Brain pericyte (primary cell): ENCODE results near the gene NOD1.
"Not testable (repeated sequence)": the region's sequence is repeated elsewhere in the genome, so short reads cannot be mapped to it uniquely, and the experiment has no call there.

Experiments
- DNase-seq: peaks from one replicate; pipeline ENCODE4 v3.0.0-alpha.2; 2012; ENCODE audit warnings: low read depth, low spot score

NOD1 gene

GRCh38 chr7:30504301-30505173 lies 26.0 kb upstream of the NOD1 start, which contains the start of gene GGCT:
GGCT (minus strand) TSS chr7:30504829; CDS start chr7:30504709, 120 bp downstream.
- DNase-seq = peak; percentile 93

- no peak for DNase-seq
Measured at GRCh38 chr7:30503274-30504212, 25.0 kb upstream of the NOD1 start.

DNA sequence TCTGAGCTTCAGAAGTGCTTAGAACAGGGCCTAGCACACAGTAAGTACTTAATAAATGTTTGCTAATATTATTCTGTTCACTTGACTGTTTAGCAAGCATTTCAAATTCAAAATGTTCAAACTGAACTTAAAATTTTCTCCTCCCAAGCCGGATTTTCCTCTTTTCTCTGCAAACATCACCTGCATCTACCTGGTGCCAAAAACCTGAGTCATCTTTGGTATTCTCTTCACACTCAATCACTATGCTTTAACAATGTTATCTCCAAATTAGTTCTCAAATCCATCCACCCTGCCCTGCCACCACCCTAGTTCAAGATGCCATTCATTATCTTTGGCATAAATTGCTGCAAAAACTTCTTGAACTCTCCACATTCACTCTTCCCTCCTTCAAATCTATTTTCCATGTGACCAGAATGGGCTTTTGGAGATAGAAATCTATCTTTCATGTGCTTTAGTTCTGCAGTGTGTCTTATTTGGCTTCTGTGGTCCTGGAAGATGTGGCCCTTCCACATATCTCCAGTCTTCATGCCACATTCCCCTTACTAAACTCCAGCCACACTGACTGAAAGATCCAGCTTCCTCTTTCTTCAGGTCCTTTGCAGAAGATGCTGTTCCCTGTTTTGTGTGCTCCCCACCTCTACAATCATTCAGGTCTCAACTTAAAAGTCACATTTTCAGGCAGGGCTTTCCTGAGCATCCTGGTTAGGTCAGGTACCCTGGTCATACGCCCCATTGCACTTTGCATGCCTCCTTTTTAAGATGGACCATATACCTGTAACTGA lies 24.1 kb upstream of the NOD1 start:
- no peak for DNase-seq

GRCh38 chr7:30501264-30501663 lies 22.7 kb upstream of the NOD1 start:
- no peak for DNase-seq

- DNase-seq = no peak
Measured at GRCh38 chr7:30493228-30493627, 14.6 kb upstream of the NOD1 start.

DNA sequence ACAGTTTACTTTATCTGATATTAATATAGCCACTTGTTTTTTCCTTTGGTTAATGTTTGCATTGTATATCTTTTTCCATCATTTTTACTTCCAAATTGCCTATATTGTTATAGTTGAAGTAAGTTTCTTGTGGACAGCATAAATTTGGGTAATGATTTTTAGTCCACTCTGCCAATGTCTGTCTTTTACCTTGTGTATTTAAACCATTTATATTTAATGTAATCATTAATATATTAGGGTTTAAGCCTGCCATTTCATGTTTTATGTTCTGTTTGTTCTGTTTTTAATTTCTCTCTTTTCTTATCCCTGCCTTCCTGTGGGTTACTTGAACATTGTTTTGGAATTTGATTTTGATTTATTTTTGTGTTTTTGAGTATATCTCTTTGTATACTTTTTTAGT lies 12.8 kb upstream of the NOD1 start:
- DNase-seq = no peak

DNA sequence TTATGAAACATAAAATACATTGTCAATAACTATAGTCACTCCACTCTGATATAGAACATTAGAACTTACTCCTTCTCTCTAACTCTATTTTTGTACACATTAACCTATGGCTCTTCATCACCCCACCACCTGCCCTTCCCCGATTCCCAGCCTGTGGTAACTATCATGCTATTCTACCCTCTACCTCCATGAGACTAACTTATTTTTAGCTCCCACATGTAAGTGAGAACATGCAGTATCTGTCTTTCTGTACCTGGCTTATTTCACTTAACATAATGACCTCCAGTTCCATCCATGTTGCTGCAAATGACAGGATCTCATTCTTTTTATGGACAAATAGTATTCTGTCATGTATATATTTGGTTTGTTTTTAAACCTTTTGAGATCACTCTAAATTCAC lies 8.8 kb upstream of the NOD1 start:
- DNase-seq = no peak

DNA sequence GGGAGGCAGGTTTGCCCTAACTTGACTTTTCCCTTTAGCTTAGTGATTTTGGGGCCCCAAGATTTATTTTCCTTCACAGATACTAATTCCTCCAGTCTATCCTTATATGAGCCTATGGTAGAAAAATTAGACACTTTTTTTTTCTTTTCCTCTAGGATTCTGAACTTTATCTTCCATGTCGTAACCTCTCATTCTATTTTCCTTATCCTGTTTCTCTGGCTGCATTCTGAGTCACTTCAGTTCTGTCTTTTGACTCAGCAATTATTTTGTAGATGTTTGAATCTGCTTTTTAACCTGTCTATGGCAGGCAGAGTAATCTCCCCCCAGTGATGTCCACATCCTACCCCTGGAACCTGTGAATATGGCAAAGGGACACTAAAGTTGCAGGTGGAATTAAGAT lies 7.1 kb upstream of the NOD1 start:
- DNase-seq = no peak

DNA sequence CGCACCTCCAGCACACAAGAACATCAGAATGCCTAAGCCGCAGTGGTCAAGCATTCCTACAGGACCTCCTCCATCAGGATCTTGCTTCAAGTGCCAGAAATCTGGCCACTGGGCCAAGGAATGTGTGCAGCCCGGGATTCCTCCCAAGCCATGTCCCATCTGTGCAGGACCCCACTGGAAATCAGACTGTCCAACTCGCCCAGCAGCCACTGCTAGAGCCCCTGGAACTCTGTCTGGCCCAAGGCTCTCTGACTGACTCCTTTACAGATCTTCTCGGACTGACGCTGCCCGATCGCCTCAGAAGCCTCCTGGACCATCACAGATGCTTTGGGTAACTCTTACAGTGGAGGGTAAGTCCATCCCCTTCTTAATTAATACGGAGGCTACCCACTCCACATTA lies 2.8 kb upstream of the NOD1 start:
- DNase-seq = not testable (repeated sequence)

DNA sequence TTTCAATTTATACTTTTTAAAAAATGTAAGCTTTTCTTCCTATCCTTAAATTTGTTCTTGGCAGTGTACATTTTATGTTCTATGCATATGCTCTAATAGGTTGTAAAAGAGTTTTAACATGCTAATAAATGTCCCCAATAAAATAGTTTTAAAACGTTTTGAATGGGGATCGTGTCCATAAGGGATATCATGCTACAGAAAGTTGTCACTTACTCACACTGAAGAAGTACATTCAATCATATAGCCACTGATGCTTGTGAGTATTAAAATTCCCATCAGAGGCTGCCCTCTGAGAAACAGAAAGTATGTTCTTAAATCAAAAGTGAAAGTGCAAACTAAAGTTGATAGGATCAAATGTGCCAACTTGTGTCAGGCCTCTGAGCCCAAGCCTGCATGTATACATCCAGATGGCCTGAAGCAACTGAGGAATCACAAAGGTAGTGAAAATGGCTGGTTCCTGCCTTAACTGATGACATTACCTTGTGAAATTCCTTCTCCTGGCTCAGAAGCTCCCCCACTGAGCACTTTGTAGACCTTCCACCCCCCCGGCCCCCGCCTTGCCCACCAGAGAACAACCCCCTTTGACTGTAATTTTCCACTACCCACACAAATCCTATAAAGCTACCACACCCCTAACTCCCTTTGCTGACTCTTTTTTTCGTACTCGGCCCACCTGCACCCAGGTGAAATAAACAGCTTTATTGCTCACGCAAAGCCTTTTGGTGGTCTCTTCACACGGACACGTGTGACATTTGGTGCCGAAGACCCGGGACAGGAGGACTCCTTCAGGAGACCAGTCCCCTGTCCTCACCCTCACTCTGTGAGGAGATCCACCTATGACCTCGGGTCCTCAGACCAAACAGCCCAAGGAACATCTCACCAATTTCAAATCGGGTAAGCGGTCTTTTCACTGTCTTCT lies 877 bp upstream of the NOD1 start:
- no peak for DNase-seq

- DNase-seq = no peak
Measured at GRCh38 chr7:30476459-30477145, 2.0 kb downstream of the NOD1 start.

- DNase-seq = no peak
Measured at GRCh38 chr7:30475580-30475979, 3.0 kb downstream of the NOD1 start.

DNA sequence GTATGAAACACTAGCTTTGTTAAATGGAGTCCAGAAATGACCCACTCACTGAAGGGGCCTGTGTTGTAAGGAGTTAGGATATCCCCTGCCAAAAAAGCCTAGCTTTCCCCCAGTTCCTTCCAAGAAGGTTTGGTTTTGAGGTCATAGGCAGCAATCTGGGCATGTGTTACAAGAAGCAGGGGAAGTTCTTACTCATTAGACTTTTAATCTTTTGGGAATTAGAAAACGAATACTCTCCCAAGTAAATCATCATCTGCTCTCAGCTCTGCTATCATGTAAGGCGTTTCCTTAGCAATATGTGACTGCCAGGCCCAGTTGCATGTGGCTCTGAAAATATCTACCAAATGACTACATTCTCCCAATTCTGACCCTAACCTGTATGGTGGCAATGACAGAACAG lies 3.7 kb downstream of the NOD1 start:
- DNase-seq = no peak

DNA sequence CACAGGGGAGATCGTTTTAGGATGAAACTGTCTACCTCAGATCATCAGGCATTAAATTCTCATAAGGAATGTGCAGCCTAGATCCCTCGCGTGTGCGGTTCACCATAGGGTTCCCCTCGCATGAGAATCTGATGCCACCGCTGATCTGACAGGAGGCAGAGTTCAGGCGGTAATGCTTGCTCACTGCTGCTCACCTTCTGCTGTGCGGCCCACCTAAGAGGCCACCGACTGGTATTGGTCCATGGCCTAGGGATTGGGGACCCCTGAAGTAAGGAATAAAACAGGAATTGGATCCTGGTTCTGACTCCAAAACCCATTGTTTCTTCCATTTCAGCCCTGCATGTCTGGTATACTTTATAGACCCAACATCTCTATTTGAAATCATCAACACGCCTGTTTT lies 4.1 kb downstream of the NOD1 start:
- DNase-seq = no peak

GRCh38 chr7:30473903-30474302 lies 4.7 kb downstream of the NOD1 start:
- DNase-seq = no peak

GRCh38 chr7:30472784-30473775 lies 5.5 kb downstream of the NOD1 start:
- no peak for DNase-seq

GRCh38 chr7:30472081-30472783 lies 6.4 kb downstream of the NOD1 start:
- no peak for DNase-seq

- no peak for DNase-seq
Measured at GRCh38 chr7:30471205-30471604, 7.4 kb downstream of the NOD1 start.
